ENCODE results near the gene HK3. TPM values are rescaled to one million over a fixed set of nuclear protein-coding genes. Genes with fewer than 3 reads are reported as not detected.

Gene HK3
- total and polyA plus RNA-seq, 2 of the 8 experiments (the other 6 are each of a cell fraction or from before 2014, with no cell fraction given), result not detected

GRCh38 chr5:176849611-176850227 lies 49.4 kb downstream of the HK3 start:
- no peaks in the 10 kb centered on the region for H3K23me2 ChIP-seq (ENCODE audit: low read depth, low read length)
- no peak overlapping the region for H2BK20ac ChIP-seq (ENCODE audit: low read length)
- no peak overlapping the region for H2AFZ ChIP-seq (ENCODE audit: low read length)
- no peak for FAIRE-seq
- H3K56ac ChIP-seq (replicated peaks; ENCODE audit: insufficient read length, low read depth, low read length), result no peak overlapping the region
- H3K4ac ChIP-seq (replicated peaks; ENCODE audit: insufficient read length, low read depth, low read length), result no peak overlapping the region
- H3K79me1 ChIP-seq (ENCODE audit: low read depth, low read length), result no peaks in the 10 kb centered on the region
- 91% methylated on average over 7 of the region's 7 CpGs; no CpG with 5 or more reads in 1 of the 2 experiments for WGBS, 2 experiments (ENCODE audit: extremely low coverage in 1 of 2, insufficient coverage in 1 of 2, insufficient read length in 1 of 2, insufficient replicate concordance in 2 of 2, low coverage in 1 of 2, low lambda C conversion rate in 2 of 2, missing lambda C conversion rate in 1 of 2)
- no peak overlapping the region for H3K4me3 ChIP-seq (ENCODE audit: extremely low read depth in 1 of 4, insufficient read depth in 2 of 4, low read depth in 3 of 4, low read length in 4 of 4)
- POLR2A ChIA-PET (ENCODE audit: partially characterized antibody), result interaction anchor here (0.7 to 1.3 kb wide), 2 partner anchors 9 to 359 kb away, joined by 3 to 4 read pairs; no protein-coding TSS in a partner anchor
- H4K20me1 ChIP-seq (replicated peaks in 1 of 2; ENCODE audit: control insufficient read depth in 1 of 2, insufficient read depth in 2 of 2, low read length in 2 of 2), result peaks cover 1 to 5% of the 10 kb centered on the region in 2 experiments
- H3K79me2 ChIP-seq (ENCODE audit: control insufficient read depth in 1 of 2, insufficient read depth in 2 of 2, low read length in 2 of 2), result no peaks in the 10 kb centered on the region
- H2BK120ac ChIP-seq (replicated peaks; ENCODE audit: low read depth, low read length), result no peak overlapping the region
- no peaks in the 10 kb centered on the region for H3K9me3 ChIP-seq (ENCODE audit: insufficient read depth in 2 of 2, low read depth in 1 of 2, low read length in 1 of 2)
- no peak overlapping the region for H3K27ac ChIP-seq (ENCODE audit: low read depth, low read length)
- no peak overlapping the region for H3K23ac ChIP-seq (ENCODE audit: insufficient read length)
- H3K27me3 ChIP-seq (replicated peaks in 1 of 4; ENCODE audit: control insufficient read depth in 3 of 4, extremely low read depth in 1 of 4, insufficient read depth in 3 of 4, low read length in 3 of 4), result no peaks in the 10 kb centered on the region
- no peak overlapping the region for H3K18ac ChIP-seq (ENCODE audit: extremely low read depth, low read length)
- H3K36me3 ChIP-seq (ENCODE audit: control insufficient read depth in 2 of 4, insufficient read depth in 4 of 4, low read length in 3 of 4), result no peaks in the 10 kb centered on the region
- no peak overlapping the region for H2BK5ac ChIP-seq (ENCODE audit: low read depth, low read length)
- CTCF ChIA-PET (ENCODE audit: partially characterized antibody), result interaction anchor here (0.7 to 1.5 kb wide), 3 partner anchors 9 to 180 kb away, joined by 3 read pairs; no protein-coding TSS in a partner anchor
- peaks cover 0 to 10% (median 6%) of the 10 kb centered on the region in 4 experiments; a peak in 4 of 7 replicates for H3K4me1 ChIP-seq (replicated peaks in 1 of 4; ENCODE audit: control insufficient read depth in 3 of 4, insufficient read depth in 4 of 4, low read length in 3 of 4)
- no peak overlapping the region for H2AK5ac ChIP-seq (ENCODE audit: low read depth, low read length)
- no peak for DNase-seq (ENCODE audit: low read depth in 1 of 2, low spot score in 2 of 2)
- no peak overlapping the region for H3K14ac ChIP-seq (ENCODE audit: insufficient read length)
- no peak overlapping the region for H4K91ac ChIP-seq (replicated peaks; ENCODE audit: insufficient read length, low read length)
- no peak overlapping the region for H3K9ac ChIP-seq (replicated peaks in 1 of 4; ENCODE audit: extremely low read depth in 1 of 4, low read depth in 3 of 4, low read length in 3 of 4)
- no peak overlapping the region for H4K5ac ChIP-seq (ENCODE audit: insufficient read length, low read depth, low read length)
- no peak for TF ChIP-seq ZNF274 (IDR thresholded peaks at IDR 0.05; ENCODE audit: borderline replicate concordance, extremely low read depth, low read length)
- no peak overlapping the region for H3K4me2 ChIP-seq (ENCODE audit: insufficient read depth in 1 of 2, low read depth in 2 of 2, low read length in 2 of 2)
- no peak overlapping the region for H4K8ac ChIP-seq (ENCODE audit: extremely low read depth, insufficient read depth, low read length)
- no peak overlapping the region for H2BK15ac ChIP-seq (ENCODE audit: low read length)
- no peak overlapping the region for H2BK12ac ChIP-seq (ENCODE audit: low read depth, low read length)

All from H1 (cell line).